H9 (cell line): ENCODE data around the gene FARP1. TPM values are rescaled to one million over a fixed set of nuclear protein-coding genes. Genes with fewer than 3 reads are reported as not detected.

Experiments used
- DNase-seq: peaks from one replicate; pipeline ENCODE4 v3.0.0-alpha.2; 2017
- H2AFZ ChIP-seq: one replicate; pipeline ENCODE4 v1.6.1; 2013; ENCODE audit warnings: mild to moderate bottlenecking, low read length, control low read depth, moderate library complexity
- H2AK5ac ChIP-seq: 2 replicates; pipeline ENCODE4 v1.6.1; 2013; ENCODE audit warnings: low read length, control low read depth, mixed read lengths; ENCODE audit not compliant: insufficient read length
- H2BK120ac ChIP-seq: one replicate; pipeline ENCODE4 v1.6.1; 2013; ENCODE audit warnings: low read depth, mild to moderate bottlenecking, low read length, control low read depth, inconsistent platforms; ENCODE audit not compliant: poor library complexity, severe bottlenecking
- H2BK12ac ChIP-seq: 2 replicates; pipeline ENCODE4 v1.6.1; 2013; ENCODE audit warnings: low read length, control low read depth, mixed read lengths, low read depth; ENCODE audit not compliant: insufficient read length
- H2BK15ac ChIP-seq: 2 replicates; pipeline ENCODE4 v1.6.1; 2013; ENCODE audit warnings: low read depth, low read length, control low read depth
- H2BK20ac ChIP-seq: one replicate; pipeline ENCODE4 v1.6.1; 2013; ENCODE audit warnings: low read depth, mild to moderate bottlenecking, low read length, control low read depth, inconsistent platforms; ENCODE audit not compliant: poor library complexity, severe bottlenecking
- H2BK5ac ChIP-seq: 2 replicates; pipeline ENCODE4 v1.6.1; 2013; ENCODE audit warnings: low read length, control low read depth, mixed read lengths; ENCODE audit not compliant: insufficient read length
- H3K14ac ChIP-seq: 2 replicates; pipeline ENCODE4 v1.6.1; 2013; ENCODE audit warnings: low read length, control low read depth; ENCODE audit not compliant: insufficient read depth
- H3K18ac ChIP-seq: 2 replicates; pipeline ENCODE4 v1.6.1; 2013; ENCODE audit warnings: low read depth, mild to moderate bottlenecking, mixed read lengths, low read length, control low read depth; ENCODE audit not compliant: insufficient read length
- H3K23ac ChIP-seq: 2 replicates; pipeline ENCODE4 v1.6.1; 2013; ENCODE audit warnings: low read length, control low read depth, mixed read lengths, low read depth; ENCODE audit not compliant: insufficient read length
- H3K23me2 ChIP-seq: 2 replicates; pipeline ENCODE4 v1.6.1; 2013; ENCODE audit warnings: low read depth, mild to moderate bottlenecking, mixed read lengths, low read length, control low read depth; ENCODE audit not compliant: insufficient read length, poor library complexity, severe bottlenecking
- H3K27ac ChIP-seq: 2 replicates; pipeline ENCODE4 v1.5.1; 2013; ENCODE audit warnings: low read length, control low read depth, mixed read lengths, low read depth; ENCODE audit not compliant: insufficient read length
- H3K27me3 ChIP-seq: 2 replicates; pipeline ENCODE4 v1.6.1; 2013; ENCODE audit warnings: low read length, control low read depth, inconsistent platforms; ENCODE audit not compliant: insufficient read depth
- H3K4ac ChIP-seq: 2 replicates; pipeline ENCODE4 v1.6.1; 2013; ENCODE audit warnings: low read depth, mild to moderate bottlenecking, control low read depth, inconsistent platforms, low read length, moderate library complexity
- H3K4me1 ChIP-seq: 2 replicates; pipeline ENCODE4 v1.6.1; 2013; ENCODE audit warnings: low read length, control low read depth, inconsistent platforms; ENCODE audit not compliant: insufficient read depth
- H3K4me2 ChIP-seq: 2 replicates; pipeline ENCODE4 v1.6.1; 2013; ENCODE audit warnings: low read length, control low read depth, mixed read lengths; ENCODE audit not compliant: insufficient read length, insufficient read depth
- H3K56ac ChIP-seq: 2 replicates; pipeline ENCODE4 v1.6.1; 2013; ENCODE audit warnings: low read depth, mild to moderate bottlenecking, mixed read lengths, low read length, control low read depth; ENCODE audit not compliant: insufficient read length
- H3K79me1 ChIP-seq: 2 replicates; pipeline ENCODE4 v1.6.1; 2013; ENCODE audit warnings: low read depth, mild to moderate bottlenecking, moderate library complexity, low read length, control low read depth, inconsistent platforms; ENCODE audit not compliant: insufficient read depth, poor library complexity, severe bottlenecking
- H3K79me2 ChIP-seq: 2 replicates; pipeline ENCODE4 v1.6.1; 2013; ENCODE audit warnings: low read length, control low read depth, inconsistent platforms; ENCODE audit not compliant: insufficient read depth
- H3K9ac ChIP-seq: 2 replicates; pipeline ENCODE4 v1.6.1; 2013; ENCODE audit warnings: low read length, control low read depth, mixed read lengths; ENCODE audit not compliant: insufficient read length; ENCODE audit errors: extremely low read depth
- H3K9me3 ChIP-seq: one replicate; pipeline ENCODE4 v1.6.1; 2013; ENCODE audit warnings: low read depth, low read length, inconsistent platforms; ENCODE audit not compliant: control insufficient read depth
- H3T11ph ChIP-seq: one replicate; pipeline ENCODE4 v1.6.1; 2013; ENCODE audit warnings: mild to moderate bottlenecking, low read length, control low read depth, inconsistent platforms
- H4K20me1 ChIP-seq: one replicate; pipeline ENCODE4 v1.6.1; 2013; ENCODE audit not compliant: control insufficient read depth, insufficient read length, insufficient read depth
- H4K5ac ChIP-seq: 2 replicates; pipeline ENCODE4 v1.6.1; 2013; ENCODE audit warnings: low read depth, mild to moderate bottlenecking, mixed read lengths, low read length, control low read depth; ENCODE audit not compliant: insufficient read length
- H4K8ac ChIP-seq: replicated peaks from 2 replicates; pipeline ENCODE4 v1.6.1; 2013; ENCODE audit warnings: low read length, control low read depth, mixed read lengths, low read depth; ENCODE audit not compliant: insufficient read length
- H4K91ac ChIP-seq: 2 replicates; pipeline ENCODE4 v1.6.1; 2013; ENCODE audit warnings: low read depth, mild to moderate bottlenecking, moderate library complexity, mixed read lengths, low read length, control low read depth; ENCODE audit not compliant: insufficient read length
- H3K27ac Mint-ChIP-seq, 3 experiments: 2 replicates in 2 of 3; 3 replicates in 1 of 3; pipeline ENCODE4 v1.8.0; 2020 to 2021; ENCODE audit warnings: mixed read lengths in 3 of 3, mild to moderate bottlenecking in 1 of 3, moderate library complexity in 1 of 3
- H3K27me3 Mint-ChIP-seq: 2 replicates; pipeline ENCODE4 v1.8.0; 2021; ENCODE audit warnings: low read depth, mild to moderate bottlenecking, moderate library complexity, mixed read lengths
- H3K36me3 Mint-ChIP-seq, 3 experiments: 2 replicates in 2 of 3; 3 replicates in 1 of 3; pipeline ENCODE4 v1.8.0; 2020 to 2021; ENCODE audit warnings: low read depth in 3 of 3, mixed read lengths in 3 of 3; ENCODE audit not compliant: insufficient read depth in 1 of 3
- H3K4me1 Mint-ChIP-seq, 2 experiments: 2 replicates each; pipeline ENCODE4 v1.8.0; 2020; ENCODE audit warnings: mixed read lengths in 2 of 2
- H3K4me3 Mint-ChIP-seq, 2 experiments: 2 replicates in 1 of 2; 3 replicates in 1 of 2; pipeline ENCODE4 v1.8.0; 2020 to 2021; ENCODE audit warnings: mild to moderate bottlenecking in 2 of 2, mixed read lengths in 2 of 2, moderate library complexity in 1 of 2
- H3K9me3 Mint-ChIP-seq, 2 experiments: 2 replicates in 1 of 2; 3 replicates in 1 of 2; pipeline ENCODE4 v1.8.0; 2020; ENCODE audit warnings: mild to moderate bottlenecking in 2 of 2, mixed read lengths in 2 of 2, moderate library complexity in 1 of 2
- WGBS: extraction: QIAGEN DNeasy Blood & Tissue Kit; methylation state at CpG from one replicate; pipeline ENCODE4 v1.1.7; 2013; ENCODE audit warnings: missing lambda C conversion rate, low lambda C conversion rate, mixed read lengths; ENCODE audit not compliant: insufficient read length; ENCODE audit errors: extremely low coverage; 5-methylcytosine and 5-hydroxymethylcytosine counted together
- total RNA-seq: library from RNA; stranded (reverse); gene quantifications from 2 replicates; pipeline ENCODE4 v1.2.1, GENCODE V29; 2021
- TF ChIP-seq, protein P1 (sequence below): fragments of 200-600 bp; sonication (generic); conservative IDR thresholded peaks from 3 replicates; pipeline ENCODE4 v1.8.0; 2021; ENCODE audit warnings: antibody characterized with exemption, mild to moderate bottlenecking

Gene FARP1
- total RNA-seq, 1 experiment from 2014 or later, result 95.9 TPM

DNA sequence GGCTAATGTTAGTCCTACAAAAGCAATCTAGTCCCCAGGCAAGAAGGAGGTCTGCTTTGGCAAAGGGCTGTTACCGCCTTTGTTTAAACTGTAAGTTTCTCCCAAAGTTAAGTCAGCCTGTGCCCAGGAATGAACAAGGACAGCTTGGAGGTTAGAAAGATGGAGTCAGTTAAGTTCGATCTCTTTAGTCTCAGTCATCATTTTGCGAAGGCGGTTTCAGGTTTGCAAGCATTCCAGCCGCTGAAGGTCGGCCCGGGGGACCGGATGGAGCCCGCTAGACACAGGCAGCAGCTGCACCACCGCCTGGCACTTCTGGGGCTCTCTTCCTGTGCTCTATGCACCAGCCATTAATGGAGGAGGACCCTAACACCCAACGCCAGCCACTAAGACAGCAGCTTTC, 342.7 kb downstream of the FARP1 start:
- Histone ChIP-seq H3K23ac (no peak overlapping the region), H3K14ac (0 out of 2 replicates have a peak overlapping the region, but pooled peaks have one; percentile 12), H2BK5ac (no peak overlapping the region), H2BK20ac (no peak overlapping the region), H2BK12ac (no peak overlapping the region), H2BK15ac (no peak overlapping the region), H3K79me2 (peaks cover 34% of the 10 kb centered on the region; the same call in 1 of the 2 replicates), H4K20me1 (no peaks in the 10 kb centered on the region), H3T11ph (no peak overlapping the region), H3K4me1 (peaks cover 7% of the 10 kb centered on the region; the same call in 1 of the 2 replicates), H3K4ac (no peak overlapping the region), H3K9me3 (no peaks in the 10 kb centered on the region), H3K27me3 (no peaks in the 10 kb centered on the region), H3K4me2 (no peak overlapping the region), H2BK120ac (no peak overlapping the region), H3K9ac (no peak overlapping the region), H3K79me1 (peaks cover 11% of the 10 kb centered on the region), H3K23me2 (no peaks in the 10 kb centered on the region), H4K5ac (no peak overlapping the region), H3K18ac (peak overlapping the region; percentile 46), H4K8ac (no peak overlapping the region), H4K91ac (no peak overlapping the region), H3K27ac (no peak overlapping the region), H2AK5ac (no peak overlapping the region), H2AFZ (no peak overlapping the region), H3K56ac (no peak overlapping the region)
- Mint-ChIP-seq H3K4me3 (peak overlapping the region in 1 of 2 experiments; percentile 10; a peak in 1 of 5 replicates), H3K4me1 (peaks cover 77 to 87% of the 10 kb centered on the region in 2 experiments), H3K36me3 (peaks cover 0 to 9% (median 4%) of the 10 kb centered on the region in 3 experiments; a peak in 4 of 7 replicates), H3K27me3 (no peaks in the 10 kb centered on the region), H3K9me3 (no peaks in the 10 kb centered on the region), H3K27ac (peak overlapping the region; percentile 30 to 98 (median 96); a peak in 6 of 7 replicates)
- TF ChIP-seq, protein P1, sequence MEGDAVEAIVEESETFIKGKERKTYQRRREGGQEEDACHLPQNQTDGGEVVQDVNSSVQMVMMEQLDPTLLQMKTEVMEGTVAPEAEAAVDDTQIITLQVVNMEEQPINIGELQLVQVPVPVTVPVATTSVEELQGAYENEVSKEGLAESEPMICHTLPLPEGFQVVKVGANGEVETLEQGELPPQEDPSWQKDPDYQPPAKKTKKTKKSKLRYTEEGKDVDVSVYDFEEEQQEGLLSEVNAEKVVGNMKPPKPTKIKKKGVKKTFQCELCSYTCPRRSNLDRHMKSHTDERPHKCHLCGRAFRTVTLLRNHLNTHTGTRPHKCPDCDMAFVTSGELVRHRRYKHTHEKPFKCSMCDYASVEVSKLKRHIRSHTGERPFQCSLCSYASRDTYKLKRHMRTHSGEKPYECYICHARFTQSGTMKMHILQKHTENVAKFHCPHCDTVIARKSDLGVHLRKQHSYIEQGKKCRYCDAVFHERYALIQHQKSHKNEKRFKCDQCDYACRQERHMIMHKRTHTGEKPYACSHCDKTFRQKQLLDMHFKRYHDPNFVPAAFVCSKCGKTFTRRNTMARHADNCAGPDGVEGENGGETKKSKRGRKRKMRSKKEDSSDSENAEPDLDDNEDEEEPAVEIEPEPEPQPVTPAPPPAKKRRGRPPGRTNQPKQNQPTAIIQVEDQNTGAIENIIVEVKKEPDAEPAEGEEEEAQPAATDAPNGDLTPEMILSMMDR, result no peak
- no CpG with 5 or more reads among the region's 11 CpGs for WGBS
- DNase-seq, result no peak
